NCI-H1417 treated with DMSO at 0.1 percent for 48 hours (cell line): ENCODE results near the gene PSG5.
"Not testable (repeated sequence)": the region's sequence is repeated elsewhere in the genome, so short reads cannot be mapped to it uniquely, and the experiment has no call there.

Source experiments
- DNase-seq: peaks from one replicate; lab custom pipeline; 2025; lab: John Stamatoyannopoulos, UW

PSG5 gene

DNA sequence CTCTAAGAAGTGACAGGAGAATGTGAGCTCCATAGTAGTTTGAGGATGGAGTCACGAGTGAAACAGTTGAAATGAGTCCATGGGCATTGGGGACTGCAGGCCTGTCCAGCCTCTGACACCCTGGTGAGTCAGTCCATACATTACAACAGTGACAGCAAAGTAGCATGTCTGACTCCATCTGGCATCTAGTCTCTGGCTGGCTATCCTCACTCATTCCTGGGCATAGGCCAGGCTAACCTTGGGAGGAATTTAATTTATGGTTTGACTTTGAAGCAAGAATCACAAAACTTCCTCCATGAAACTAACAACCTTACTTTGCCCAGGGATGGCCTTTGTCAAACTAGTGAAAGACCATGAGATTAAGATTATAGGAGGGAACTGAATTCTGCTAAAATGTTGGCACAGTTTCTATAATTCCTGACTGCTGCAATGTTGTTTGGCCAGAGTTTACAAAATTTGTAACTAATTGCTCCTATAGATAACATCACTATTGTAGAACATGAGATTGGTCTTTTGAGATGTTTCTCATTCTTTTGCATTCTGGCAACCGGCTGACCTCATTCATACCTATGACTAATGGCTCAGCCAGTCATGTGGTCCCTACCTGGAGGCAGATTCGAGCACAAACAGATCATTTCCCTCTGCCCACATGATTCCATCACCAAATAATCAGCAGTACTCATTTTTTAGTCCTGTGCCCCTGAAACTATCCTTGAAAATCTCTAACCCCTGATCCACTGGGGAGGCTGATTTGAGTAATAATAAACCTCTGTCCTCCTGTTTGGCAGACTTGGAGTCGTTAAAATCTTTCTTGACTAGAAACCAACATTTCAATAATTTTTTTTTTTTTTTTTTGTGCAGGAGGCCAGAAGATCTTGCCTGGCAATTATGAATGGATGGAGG, 4.2 kb downstream of the PSG5 start:
- not testable (repeated sequence) for DNase-seq

DNA sequence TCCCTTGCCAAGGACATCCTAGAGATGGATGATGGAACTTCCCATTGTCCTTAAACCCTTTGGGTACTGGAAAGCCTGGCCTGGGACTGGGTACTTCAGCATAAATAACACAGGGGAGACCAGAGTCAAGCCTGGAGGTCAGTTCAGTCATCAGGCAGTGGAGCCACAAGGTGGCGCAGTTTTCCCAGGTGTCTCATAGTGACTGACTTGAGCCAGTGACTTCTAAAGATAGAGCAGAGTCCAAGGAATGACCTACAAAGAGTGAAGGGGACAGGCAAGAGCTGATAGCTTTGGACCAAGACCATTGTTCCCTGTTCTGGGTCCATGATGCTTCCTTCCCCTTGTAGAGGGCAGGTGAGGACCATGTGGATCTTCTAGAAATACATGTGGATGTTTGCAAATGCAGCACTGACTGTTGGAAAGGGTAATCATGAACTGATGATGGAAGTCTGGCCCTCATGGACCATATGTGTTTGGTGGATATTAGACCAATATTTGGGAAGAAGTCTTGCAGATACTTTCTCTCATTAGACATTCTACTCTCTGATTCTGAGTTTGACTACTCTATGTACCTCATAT, 6.7 kb downstream of the PSG5 start:
- not testable (repeated sequence) for DNase-seq

DNA sequence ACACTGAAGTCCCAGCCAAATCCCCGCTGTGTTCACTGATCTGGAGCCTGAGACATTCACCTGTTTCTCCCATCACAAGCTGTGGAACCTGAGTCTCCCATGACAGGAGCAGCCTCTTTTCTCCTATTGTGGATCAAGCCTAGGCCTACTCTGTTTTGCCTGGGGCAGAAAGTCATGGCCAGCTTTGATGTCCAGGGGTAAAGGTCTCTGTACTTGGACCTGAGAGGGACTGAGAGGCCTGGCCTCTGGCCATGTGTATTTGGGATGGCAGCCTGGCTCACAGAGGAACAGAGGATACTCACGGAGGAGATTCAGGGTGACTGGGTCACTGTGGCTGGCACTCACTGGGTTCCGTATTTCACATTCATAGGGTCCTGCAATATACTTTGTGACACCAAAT, 7.8 kb downstream of the PSG5 start:
- not testable (repeated sequence) for DNase-seq

DNA sequence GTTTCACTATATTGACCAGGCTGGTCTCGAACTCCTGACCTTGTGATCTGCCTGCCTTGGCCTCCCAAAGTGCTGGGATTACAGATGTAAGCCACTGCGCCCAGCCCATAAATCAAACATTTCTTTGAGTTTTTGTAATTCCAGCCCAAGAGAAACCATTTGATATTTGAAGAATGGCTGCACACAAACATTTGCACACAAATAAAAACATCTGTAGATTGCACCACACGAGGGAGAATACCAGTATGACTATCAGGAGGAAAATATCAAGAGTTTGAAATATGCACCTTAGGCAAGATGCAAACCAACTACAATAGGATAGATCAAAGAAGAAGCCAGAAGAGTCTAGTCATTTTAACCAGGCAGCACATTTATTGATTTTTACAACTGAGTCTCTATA, 20.4 kb downstream of the PSG5 start:
- DNase-seq: not testable (repeated sequence)

DNA sequence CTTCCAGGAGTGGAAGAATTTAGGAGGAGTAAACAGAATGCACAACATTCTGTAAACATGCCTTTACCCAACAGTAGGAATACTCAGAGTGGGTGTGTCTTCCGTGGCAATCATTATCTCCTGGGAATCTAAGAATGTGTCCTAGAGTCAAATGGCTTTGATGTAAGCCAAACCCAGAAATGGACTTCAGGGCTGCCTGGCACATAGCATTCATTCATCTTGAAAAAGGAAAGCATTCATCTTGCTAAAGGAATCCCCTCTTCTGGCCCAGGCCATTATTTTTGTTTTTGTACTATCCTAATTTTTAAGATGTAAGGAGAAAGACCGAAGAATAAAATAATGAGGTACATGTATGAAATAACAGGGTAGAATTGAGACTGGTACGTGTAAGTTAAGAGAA, 23.2 kb downstream of the PSG5 start:
- not testable (repeated sequence) for DNase-seq

DNA sequence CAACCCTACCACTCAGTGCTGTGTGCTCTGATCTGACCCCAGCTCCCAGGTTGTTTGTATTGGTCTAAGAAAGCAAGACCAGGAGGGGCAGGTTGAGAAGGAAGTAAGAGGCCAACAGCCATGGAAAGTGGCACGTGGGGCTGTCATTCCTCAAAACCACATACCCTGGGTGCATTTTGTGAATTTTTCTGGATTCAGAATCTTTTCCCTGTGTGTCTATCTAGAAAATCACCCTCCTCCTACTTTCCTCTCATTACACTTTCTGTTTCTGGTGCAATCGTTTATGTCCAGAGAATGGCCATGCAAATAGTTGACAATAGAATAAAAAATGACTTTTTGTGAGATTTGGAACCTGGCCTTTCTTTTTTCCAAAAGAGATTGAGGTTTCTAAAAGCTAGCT, 24.1 kb downstream of the PSG5 start:
- DNase-seq: not testable (repeated sequence)

DNA sequence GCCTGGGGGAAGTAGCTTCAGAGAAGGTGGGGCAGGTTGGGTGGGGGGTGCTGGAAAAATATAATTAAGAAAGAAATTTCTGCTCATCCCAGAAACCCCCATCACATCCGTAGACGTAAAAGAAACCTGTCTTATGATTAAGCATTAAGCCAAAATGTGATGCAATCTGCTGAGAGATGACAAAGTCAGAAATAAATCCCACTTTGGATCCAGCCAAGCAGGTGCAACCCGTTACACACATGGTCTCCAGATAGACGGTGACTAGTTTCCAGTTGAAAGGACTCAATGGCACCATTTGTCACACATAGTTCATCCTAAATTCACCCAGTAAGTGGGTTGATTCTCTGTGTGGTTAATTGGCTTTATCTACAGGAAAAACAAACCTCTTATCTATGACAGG, 34.1 kb downstream of the PSG5 start:
- DNase-seq: no peak

DNA sequence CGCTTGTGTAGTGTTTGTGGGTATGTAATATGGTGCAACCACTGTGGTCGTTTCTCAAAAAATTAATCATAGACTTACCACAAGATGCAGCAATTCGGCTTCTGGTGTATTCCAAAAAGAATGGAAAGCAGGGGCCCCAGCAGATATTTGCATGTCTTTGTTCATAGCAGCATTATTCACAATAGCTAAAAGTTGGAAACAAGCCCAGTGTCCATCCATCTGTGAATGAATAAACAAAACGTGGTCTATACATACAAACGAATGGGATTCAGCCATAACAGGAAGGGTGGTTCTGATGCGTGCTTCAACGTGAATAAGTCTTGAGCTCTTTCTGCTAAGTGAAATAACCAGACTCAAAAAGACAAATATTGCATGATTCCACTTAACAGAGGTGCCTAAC, 36.5 kb downstream of the PSG5 start:
- not testable (repeated sequence) for DNase-seq

DNA sequence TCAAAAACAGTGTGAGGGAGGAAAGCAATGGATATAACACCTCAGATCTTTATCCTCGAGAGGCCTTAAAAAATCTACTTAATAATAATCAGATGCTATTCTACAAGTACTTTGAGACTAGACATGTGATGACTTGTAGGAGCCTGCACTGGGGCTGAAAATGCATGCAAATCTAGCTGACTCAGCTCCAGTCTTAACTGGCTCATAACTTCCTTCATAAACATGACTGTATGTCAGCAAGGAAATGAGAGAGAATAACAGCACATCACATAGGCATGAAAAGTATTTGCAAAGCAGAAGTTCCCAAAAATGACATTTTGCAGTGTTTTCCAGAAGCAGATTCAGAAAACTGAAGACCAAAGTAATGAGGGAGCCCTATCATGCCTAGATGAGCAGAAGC, 38.1 kb downstream of the PSG5 start:
- DNase-seq: no peak

DNA sequence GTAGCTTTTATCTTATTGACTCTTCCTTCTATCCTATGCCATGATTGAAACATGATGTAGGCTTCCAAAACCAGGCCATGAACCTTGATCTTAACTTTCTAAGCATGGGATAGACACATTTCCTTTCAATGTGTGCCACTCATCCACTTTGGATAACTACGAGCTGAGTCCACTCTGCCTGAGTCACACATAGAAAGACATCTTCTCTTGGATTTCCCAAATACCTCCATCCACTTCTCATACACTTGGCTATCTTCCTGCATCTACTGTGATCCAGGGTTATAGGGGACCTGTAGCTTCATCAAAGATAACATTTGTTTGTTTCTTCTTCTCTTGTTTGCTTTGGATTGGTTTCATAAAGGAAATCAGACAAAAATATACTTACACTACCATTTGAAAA, 44.6 kb downstream of the PSG5 start:
- not testable (repeated sequence) for DNase-seq

DNA sequence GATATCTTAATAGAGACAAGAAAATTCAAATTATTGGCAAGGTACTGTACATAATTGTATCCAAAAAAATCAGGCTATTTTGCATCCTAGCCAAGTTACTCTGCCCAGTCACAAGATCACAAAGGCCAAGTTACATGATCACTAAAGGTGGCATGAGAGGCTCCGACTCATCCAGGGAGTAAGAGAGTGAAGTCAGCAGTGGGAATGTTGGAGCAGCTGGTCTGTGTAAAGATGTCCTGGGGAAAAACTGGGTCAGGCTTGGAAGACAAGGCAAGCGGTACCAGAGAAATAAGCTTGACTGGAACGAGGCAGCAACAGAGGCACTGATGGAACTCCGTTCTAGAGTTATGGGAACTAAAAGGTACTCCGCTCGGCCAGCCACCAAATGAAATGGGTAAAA, 53.6 kb downstream of the PSG5 start:
- no peak for DNase-seq

DNA sequence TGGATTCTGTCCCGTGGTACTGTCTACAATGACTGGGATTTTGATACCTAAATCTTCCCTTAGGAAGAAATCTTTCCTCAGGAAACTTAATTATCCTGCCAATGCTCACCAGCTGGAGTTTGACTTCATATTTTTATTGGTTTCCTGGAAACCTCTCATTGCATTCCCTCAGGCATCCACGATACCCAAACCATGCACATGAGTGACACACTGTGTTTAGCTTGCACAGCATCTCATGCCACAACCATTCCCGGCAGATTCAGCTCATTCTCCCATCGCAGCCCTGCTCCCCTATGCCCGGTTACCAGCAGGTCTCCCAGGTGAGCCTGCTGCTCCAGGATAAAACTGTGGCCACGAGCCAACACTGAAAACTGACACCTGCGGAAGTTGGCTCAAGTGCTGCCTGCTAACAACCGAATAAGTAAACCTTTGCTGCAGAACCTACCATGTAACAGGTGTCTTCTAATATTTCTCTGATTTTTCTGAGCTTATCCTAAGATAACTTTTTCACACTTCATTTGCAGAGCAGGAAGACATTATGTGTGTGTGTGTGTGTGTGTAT, 55.0 kb downstream of the PSG5 start:
- DNase-seq: not testable (repeated sequence)

DNA sequence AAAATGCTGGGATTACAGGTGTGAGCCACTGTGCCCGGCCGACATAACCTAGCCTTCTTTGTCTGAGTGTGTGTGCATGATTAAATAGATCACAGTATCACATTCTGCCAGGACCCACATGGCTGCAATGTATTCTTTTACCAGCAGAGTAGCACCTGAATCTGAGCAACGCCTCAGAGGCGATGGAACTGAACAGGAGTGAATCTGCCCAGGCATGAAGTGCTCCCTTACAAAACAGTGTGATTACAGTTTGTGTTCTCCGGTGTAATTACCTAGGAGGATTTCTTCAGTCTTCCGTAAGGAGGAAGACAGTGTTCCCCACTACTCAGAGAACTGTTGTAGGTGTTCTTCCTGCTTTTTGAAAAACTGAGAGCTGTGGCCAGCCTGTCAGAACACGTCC, 57.1 kb downstream of the PSG5 start:
- not testable (repeated sequence) for DNase-seq

DNA sequence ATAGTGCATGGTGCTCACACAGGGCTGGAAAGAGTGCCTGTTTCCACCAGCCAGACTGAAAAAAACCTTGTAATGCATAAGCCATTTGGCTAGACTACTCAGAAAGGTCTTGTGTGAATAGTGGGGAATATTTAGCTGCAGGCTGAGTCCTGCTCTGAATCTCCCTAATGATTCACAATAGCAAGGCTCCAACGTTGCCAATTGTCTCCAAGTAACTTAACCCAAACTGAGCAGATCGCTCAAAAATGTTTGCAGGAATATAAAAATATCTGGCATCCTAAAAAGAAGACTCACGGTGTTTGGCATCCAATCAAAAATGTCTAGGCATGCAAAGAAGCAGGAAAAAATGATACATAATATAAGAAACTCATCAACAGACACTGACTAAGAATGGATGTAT, 59.0 kb downstream of the PSG5 start:
- not testable (repeated sequence) for DNase-seq

DNA sequence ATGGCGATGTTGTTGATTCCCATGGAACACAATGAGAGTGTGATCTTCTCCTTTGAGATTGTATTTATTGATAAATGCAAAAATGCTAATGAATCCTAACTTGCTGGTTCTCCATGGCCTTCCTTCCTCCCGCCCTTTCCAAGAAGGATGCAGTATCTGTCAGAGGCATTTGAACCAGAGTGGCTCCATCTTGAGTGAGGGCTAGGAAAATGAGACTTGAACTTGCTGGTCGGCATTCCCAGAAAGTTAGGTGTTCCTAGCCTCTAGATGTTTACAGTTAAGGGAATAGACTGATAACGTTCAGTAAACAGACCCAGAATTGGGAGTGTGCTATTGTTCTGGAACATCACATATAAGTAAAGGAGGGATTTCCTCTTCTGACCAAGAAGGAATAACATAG, 59.6 kb downstream of the PSG5 start:
- DNase-seq: no peak

DNA sequence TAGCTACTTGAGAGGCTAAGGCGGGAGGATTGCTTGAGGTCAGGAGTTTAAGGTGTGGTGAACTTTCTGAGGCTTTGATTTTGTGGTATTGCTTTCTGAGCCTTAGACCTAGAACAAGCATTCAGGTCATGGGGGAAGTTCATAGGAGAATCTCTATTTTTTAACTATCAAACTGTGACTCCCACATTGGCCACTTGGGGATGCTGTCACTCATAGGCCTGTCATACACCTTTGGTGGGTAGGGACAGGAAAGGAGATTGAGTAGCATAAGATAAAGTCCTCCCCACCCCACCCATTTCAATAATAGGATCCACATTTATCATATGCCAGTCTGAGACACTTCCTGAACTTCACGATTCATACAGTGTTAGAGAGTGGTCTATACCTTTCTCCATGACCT, 62.0 kb downstream of the PSG5 start:
- no peak for DNase-seq

DNA sequence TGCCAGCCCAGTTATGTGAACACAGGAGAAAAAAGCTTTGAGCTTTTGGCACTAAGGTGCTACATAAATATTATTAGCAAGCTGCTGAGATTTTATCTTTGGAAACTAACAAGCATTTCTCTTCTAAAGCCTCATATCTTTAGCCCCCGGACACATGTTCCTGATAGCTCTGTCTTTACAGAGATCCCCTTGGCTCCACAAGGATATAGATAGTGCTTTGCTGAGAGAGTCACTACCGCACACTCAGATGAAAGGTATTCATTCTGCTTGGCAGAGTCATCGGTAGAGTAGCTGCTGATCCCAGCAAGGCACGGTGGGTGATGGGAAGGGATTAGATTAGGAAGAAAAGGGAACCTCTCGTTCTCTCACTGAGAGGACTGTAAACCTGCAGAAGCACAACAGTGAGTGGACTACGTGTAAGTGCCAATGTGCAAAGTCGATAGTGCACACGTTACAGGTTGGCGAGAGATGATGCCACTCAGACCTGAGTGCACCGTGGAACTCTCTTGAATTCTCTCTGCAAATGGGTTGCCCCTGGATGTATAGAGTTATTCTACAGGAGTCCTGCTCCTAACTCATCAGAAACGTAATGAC, 65.8 kb downstream of the PSG5 start:
- not testable (repeated sequence) for DNase-seq

DNA sequence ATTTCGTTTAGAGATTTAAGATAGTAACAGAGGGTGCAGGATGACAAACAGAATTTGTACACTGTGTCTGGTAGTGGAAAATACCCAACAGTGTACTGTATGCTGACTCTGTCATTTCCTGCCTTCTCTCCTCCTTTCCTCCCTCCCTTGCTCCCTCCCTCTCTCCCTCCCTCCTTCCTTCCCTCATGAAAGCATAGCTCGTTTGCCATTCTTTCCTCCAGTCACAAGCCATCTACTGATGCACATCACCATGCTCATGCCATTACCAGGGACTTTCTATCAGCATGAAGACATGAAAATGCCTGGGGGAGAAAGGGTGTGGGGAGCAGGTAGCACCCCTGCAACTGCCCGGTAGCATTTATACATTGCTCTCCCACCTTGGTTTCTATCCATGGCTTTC, 66.8 kb downstream of the PSG5 start:
- not testable (repeated sequence) for DNase-seq
